CD14-positive monocyte (primary cell): ENCODE results near the gene NELL1. TPM values are rescaled to one million over a fixed set of nuclear protein-coding genes. Genes with fewer than 3 reads are reported as not detected.
A peak's percentile ranks its signal among the peaks of the same experiment; 100 is the strongest.

Experiments used
- DNase-seq, 3 donors: peaks; one replicate each; pipeline ENCODE4 v3.0.0-alpha.2; 2011 to 2022
- H2AFZ ChIP-seq: 2 replicates; pipeline ENCODE4 v1.6.0; 2012; ENCODE audit warnings: mild to moderate bottlenecking, low read depth, low read length, inconsistent platforms; ENCODE audit not compliant: insufficient read depth, poor library complexity, severe bottlenecking
- H3K27ac ChIP-seq, 2 donors: 1 replicate in 1 of 2; 2 replicates in 1 of 2; pipeline ENCODE4 v1.5.1; 2012 to 2013; ENCODE audit warnings: low read length in 2 of 2, control low read depth in 1 of 2, inconsistent platforms in 1 of 2, low read depth in 1 of 2, mild to moderate bottlenecking in 1 of 2
- H3K27me3 ChIP-seq, 2 donors: one replicate each; pipeline versions ENCODE4 v1.6.0 to v1.6.1; 2011 to 2013; ENCODE audit warnings: low read length in 2 of 2; ENCODE audit not compliant: control insufficient read depth in 2 of 2, insufficient read depth in 2 of 2
- H3K36me3 ChIP-seq, 2 donors: replicated peaks in 1 of 2; 1 replicate in 1 of 2; 2 replicates in 1 of 2; pipeline versions ENCODE4 v1.5.1 to v1.6.1; 2012 to 2013; ENCODE audit warnings: low read length in 2 of 2, control low read depth in 1 of 2, inconsistent platforms in 1 of 2, mild to moderate bottlenecking in 1 of 2; ENCODE audit not compliant: insufficient read depth in 2 of 2, control insufficient read depth in 1 of 2
- H3K4me1 ChIP-seq, 2 donors: 1 replicate in 1 of 2; 2 replicates in 1 of 2; pipeline versions ENCODE4 v1.5.1 to v1.6.1; 2012 to 2013; ENCODE audit warnings: low read length in 2 of 2, control low read depth in 1 of 2, inconsistent platforms in 1 of 2, mild to moderate bottlenecking in 1 of 2, moderate library complexity in 1 of 2; ENCODE audit not compliant: insufficient read depth in 2 of 2, control insufficient read depth in 1 of 2
- H3K4me2 ChIP-seq: replicated peaks from 2 replicates; pipeline ENCODE3; 2012; ENCODE audit warnings: low read length, moderate library complexity, mild to moderate bottlenecking; ENCODE audit not compliant: poor library complexity, severe bottlenecking; ENCODE audit errors: extremely low read depth
- H3K4me3 ChIP-seq, 3 experiments: fragments of 200-600 bp in 1 of 3; sonication (generic) in 1 of 3; replicated peaks in 1 of 3; 1 replicate in 2 of 3; 2 replicates in 1 of 3; pipeline ENCODE4 v1.5.1; 2011 to 2013; ENCODE audit warnings: low read length in 3 of 3, mild to moderate bottlenecking in 3 of 3, control low read depth in 2 of 3, low read depth in 2 of 3, inconsistent platforms in 1 of 3, moderate library complexity in 1 of 3
- H3K79me2 ChIP-seq: 2 replicates; pipeline ENCODE4 v1.6.0; 2012; ENCODE audit warnings: mild to moderate bottlenecking, control low read depth, inconsistent platforms, low read length, moderate library complexity; ENCODE audit not compliant: insufficient read depth
- H3K9ac ChIP-seq: 2 replicates; pipeline ENCODE4 v1.6.0; 2017; ENCODE audit warnings: low read length, mild to moderate bottlenecking; ENCODE audit not compliant: insufficient read depth, poor library complexity, severe bottlenecking
- H3K9me3 ChIP-seq, 2 donors: replicated peaks in 1 of 2; 1 replicate in 1 of 2; 2 replicates in 1 of 2; pipeline versions ENCODE4 v1.5.1 to v1.6.1; 2012 to 2013; ENCODE audit warnings: low read length in 2 of 2, control low read depth in 1 of 2; ENCODE audit not compliant: control insufficient read depth in 1 of 2, insufficient read depth in 1 of 2
- H4K20me1 ChIP-seq: 2 replicates; pipeline ENCODE4 v1.6.0; 2012; ENCODE audit warnings: mild to moderate bottlenecking, low read length, control low read depth, moderate library complexity; ENCODE audit not compliant: insufficient read depth
- H3K27ac Mint-ChIP-seq, 7 donors: one replicate each; pipeline ENCODE4 v1.8.0; 2020; ENCODE audit warnings: mild to moderate bottlenecking in 7 of 7, mixed read lengths in 7 of 7, moderate library complexity in 6 of 7, inconsistent platforms in 2 of 7
- H3K27me3 Mint-ChIP-seq, 3 donors: one replicate each; pipeline ENCODE4 v1.8.0; 2021 to 2022; ENCODE audit warnings: low read depth in 3 of 3, mild to moderate bottlenecking in 3 of 3, mixed read lengths in 3 of 3, moderate library complexity in 3 of 3, inconsistent platforms in 1 of 3
- H3K36me3 Mint-ChIP-seq, 2 donors: one replicate each; pipeline ENCODE4 v1.8.0; 2020; ENCODE audit warnings: mixed read lengths in 2 of 2, inconsistent platforms in 1 of 2, mild to moderate bottlenecking in 1 of 2
- H3K4me1 Mint-ChIP-seq: one replicate; pipeline ENCODE4 v1.8.0; 2020; ENCODE audit warnings: mild to moderate bottlenecking, mixed read lengths
- H3K4me3 Mint-ChIP-seq, 2 donors: one replicate each; pipeline ENCODE4 v1.8.0; 2020; ENCODE audit warnings: mild to moderate bottlenecking in 2 of 2, mixed read lengths in 2 of 2, moderate library complexity in 1 of 2
- H3K9me3 Mint-ChIP-seq, 7 donors: one replicate each; pipeline ENCODE4 v1.8.0; 2020 to 2022; ENCODE audit warnings: mixed read lengths in 7 of 7, mild to moderate bottlenecking in 6 of 7, moderate library complexity in 6 of 7, inconsistent platforms in 2 of 7
- CTCF ChIP-seq: fragments of 200-600 bp; IDR thresholded peaks from one replicate; pipeline ENCODE4 v1.8.0; 2022; ENCODE audit warnings: antibody characterized with exemption, mild to moderate bottlenecking
- WGBS: methylation state at CpG from one replicate; pipeline ENCODE4 v1.1.5; 2013; ENCODE audit warnings: missing lambda C conversion rate; ENCODE audit not compliant: insufficient coverage; 5-methylcytosine and 5-hydroxymethylcytosine counted together
- intact Hi-C, 2 donors: fragments of 100-400 bp; cut with micrococcal nuclease; formaldehyde crosslinking; loops; one replicate each; pipeline versions ENCODE4 v1.15.0 to v1.15.1; 2023
- polyA plus RNA-seq, 3 donors: library from polyadenylated mRNA; depleted of rRNA in 1 of 3; unstranded in 2 of 3; stranded (reverse) in 1 of 3; fragments of 300-500 nt in 2 of 3; fragments of >200 nt in 1 of 3; fragmentation: Illumina TruSeq in 2 of 3; gene quantifications; 1 replicate in 2 of 3; 2 replicates in 1 of 3; pipeline ENCODE4 v1.2.3, GENCODE V29; 2012 to 2021

NELL1 gene
- polyA plus RNA-seq, 3 donors = not detected

GRCh38 chr11:20661445-20661844 lies 7.9 kb upstream of the NELL1 start:
- Histone ChIP-seq H3K27me3 (peaks cover 3 to 7% of the 10 kb centered on the region in 2 donors), H3K4me1 (no peaks in the 10 kb centered on the region), H3K79me2 (no peaks in the 10 kb centered on the region), H3K36me3 (no peaks in the 10 kb centered on the region), H2AFZ (no peak overlapping the region), H3K9ac (no peak overlapping the region), H3K9me3 (no peaks in the 10 kb centered on the region), H3K4me2 (no peak overlapping the region), H3K27ac (no peak overlapping the region), H4K20me1 (no peaks in the 10 kb centered on the region), H3K4me3 (no peak overlapping the region)
- no peak for DNase-seq
- H3K27ac Mint-ChIP-seq = peak overlapping the region in 1 of 7 donors; percentile 4
- no peaks in the 10 kb centered on the region for H3K36me3 Mint-ChIP-seq
- peaks cover 6 to 16% (median 9%) of the 10 kb centered on the region in 3 donors for H3K27me3 Mint-ChIP-seq
- intact Hi-C loops = no loop called here
- H3K4me1 Mint-ChIP-seq = no peaks in the 10 kb centered on the region
- WGBS = 68% methylated on average over 2 of the region's 3 CpGs
- H3K9me3 Mint-ChIP-seq = peaks cover 0 to 6% (median 0%) of the 10 kb centered on the region in 7 donors
- no peak for TF ChIP-seq CTCF
- H3K4me3 Mint-ChIP-seq = no peak overlapping the region

GRCh38 chr11:20661850-20662249 lies 7.5 kb upstream of the NELL1 start:
- H3K4me1 ChIP-seq = no peaks in the 10 kb centered on the region
- no CpG with 5 or more reads among the region's 3 CpGs for WGBS
- H3K9me3 Mint-ChIP-seq = peaks cover 0 to 7% (median 3%) of the 10 kb centered on the region in 7 donors
- H4K20me1 ChIP-seq = no peaks in the 10 kb centered on the region
- no peak for TF ChIP-seq CTCF
- H3K27me3 ChIP-seq = peaks cover 5 to 8% of the 10 kb centered on the region in 2 donors
- H3K36me3 Mint-ChIP-seq = no peaks in the 10 kb centered on the region
- no peak overlapping the region for H3K4me3 Mint-ChIP-seq
- H3K9ac ChIP-seq = no peak overlapping the region
- H3K9me3 ChIP-seq = no peaks in the 10 kb centered on the region
- no peak overlapping the region for H3K4me3 ChIP-seq
- no peaks in the 10 kb centered on the region for H3K4me1 Mint-ChIP-seq
- intact Hi-C loops = no loop called here
- no peak for DNase-seq
- no peaks in the 10 kb centered on the region for H3K36me3 ChIP-seq
- no peaks in the 10 kb centered on the region for H3K79me2 ChIP-seq
- no peak overlapping the region for H2AFZ ChIP-seq
- H3K4me2 ChIP-seq = no peak overlapping the region
- H3K27ac Mint-ChIP-seq = no peak overlapping the region
- peaks cover 7 to 20% (median 11%) of the 10 kb centered on the region in 3 donors for H3K27me3 Mint-ChIP-seq
- H3K27ac ChIP-seq = no peak overlapping the region
